ENCODE data around the gene SH3PXD2A. TPM values are rescaled to one million over a fixed set of nuclear protein-coding genes. Genes with fewer than 3 reads are reported as not detected.

SH3PXD2A gene
- total and polyA plus RNA-seq, 9 of the 15 experiments (the other 6 are each of a cell fraction or from before 2014, with no cell fraction given) = 0.41 to 9.3 (median 2.5) TPM

DNA sequence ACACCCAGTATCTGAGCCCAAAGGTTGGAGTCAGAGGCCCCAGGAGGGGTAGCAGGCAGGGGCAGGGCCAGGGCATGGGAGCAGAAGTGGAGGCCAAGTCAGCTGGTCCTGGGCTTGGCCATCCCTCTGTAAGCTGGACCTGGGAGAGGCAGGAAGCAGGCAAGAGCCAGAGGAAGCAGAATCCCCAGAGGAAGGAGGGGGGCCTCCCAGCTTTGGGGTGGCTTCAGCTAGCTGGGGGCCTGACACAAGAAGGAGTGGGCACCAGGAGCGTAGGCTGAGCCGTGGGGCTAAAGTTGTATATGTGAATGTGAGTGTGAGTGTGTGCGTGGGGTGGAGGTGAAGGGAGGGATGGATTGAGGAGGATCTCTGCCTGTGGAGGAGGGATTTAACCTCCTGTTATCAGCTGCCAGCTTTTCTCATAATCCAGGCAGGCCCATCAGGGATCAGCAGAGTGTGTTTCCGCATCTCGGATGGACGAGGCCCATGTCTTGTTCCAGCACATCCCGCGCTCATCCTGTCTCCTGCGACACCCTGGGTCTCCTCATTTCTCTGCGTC, 307.9 kb downstream of the SH3PXD2A start (continued):
- TF ChIP-seq, protein P1, sequence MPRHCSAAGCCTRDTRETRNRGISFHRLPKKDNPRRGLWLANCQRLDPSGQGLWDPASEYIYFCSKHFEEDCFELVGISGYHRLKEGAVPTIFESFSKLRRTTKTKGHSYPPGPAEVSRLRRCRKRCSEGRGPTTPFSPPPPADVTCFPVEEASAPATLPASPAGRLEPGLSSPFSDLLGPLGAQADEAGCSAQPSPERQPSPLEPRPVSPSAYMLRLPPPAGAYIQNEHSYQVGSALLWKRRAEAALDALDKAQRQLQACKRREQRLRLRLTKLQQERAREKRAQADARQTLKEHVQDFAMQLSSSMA (CRISPR knock-in tag; IDR thresholded peaks at IDR 0.05) = no peak
- TF ChIP-seq MEF2A (IDR thresholded peaks at IDR 0.05; ENCODE audit: control insufficient read depth, low read depth, low read length) (no peak), MTF1 (CRISPR knock-in tag; IDR thresholded peaks at IDR 0.05; ENCODE audit: borderline replicate concordance) (no peak), BMI1 (IDR thresholded peaks at IDR 0.05; ENCODE audit: low read length) (no peak), GTF3C2 (IDR thresholded peaks at IDR 0.05; ENCODE audit: borderline replicate concordance, extremely low read depth, insufficient read length) (no peak), GABPB1 (CRISPR knock-in tag; IDR thresholded peaks at IDR 0.05) (no peak), SMARCC2 (IDR thresholded peaks at IDR 0.05; ENCODE audit: low read depth) (no peak), ETS1 (conservative IDR thresholded peaks at IDR 0.05; ENCODE audit: control insufficient read depth, low read depth, low read length) (no peak), ZNF384 (IDR thresholded peaks at IDR 0.05; ENCODE audit: low read depth, low read length) (no peak), SMAD4 (CRISPR knock-in tag; conservative IDR thresholded peaks at IDR 0.05) (no peak), ZNF518B (CRISPR knock-in tag; IDR thresholded peaks at IDR 0.05) (no peak), SRF (CRISPR knock-in tag; IDR thresholded peaks at IDR 0.05) (no peak), PHB (CRISPR knock-in tag; IDR thresholded peaks at IDR 0.05) (no peak), RFX7 (CRISPR knock-in tag; IDR thresholded peaks at IDR 0.05) (no peak)
- TF ChIP-seq, protein P2, sequence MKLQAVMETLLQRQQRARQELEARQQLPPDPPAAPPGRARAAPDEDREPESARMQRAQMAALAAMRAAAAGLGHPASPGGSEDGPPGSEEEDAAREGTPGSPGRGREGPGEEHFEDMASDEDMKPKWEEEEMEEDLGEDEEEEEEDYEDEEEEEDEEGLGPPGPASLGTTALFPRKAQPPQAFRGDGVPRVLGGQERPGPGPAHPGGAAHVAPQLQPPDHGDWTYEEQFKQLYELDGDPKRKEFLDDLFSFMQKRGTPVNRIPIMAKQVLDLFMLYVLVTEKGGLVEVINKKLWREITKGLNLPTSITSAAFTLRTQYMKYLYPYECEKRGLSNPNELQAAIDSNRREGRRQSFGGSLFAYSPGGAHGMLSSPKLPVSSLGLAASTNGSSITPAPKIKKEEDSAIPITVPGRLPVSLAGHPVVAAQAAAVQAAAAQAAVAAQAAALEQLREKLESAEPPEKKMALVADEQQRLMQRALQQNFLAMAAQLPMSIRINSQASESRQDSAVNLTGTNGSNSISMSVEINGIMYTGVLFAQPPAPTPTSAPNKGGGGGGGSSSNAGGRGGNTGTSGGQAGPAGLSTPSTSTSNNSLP (IDR thresholded peaks at IDR 0.05; ENCODE audit: borderline replicate concordance, low read depth, low read length) = no peak

Data from K562 (cell line).